Ovary (tissue), 3 donors: ENCODE results near the gene LRRC61.

Experiments used
- CTCF ChIP-seq, 3 donors: fragments of 450-650 bp in 2 of 3; fragments of 200-600 bp in 1 of 3; IDR thresholded peaks; one replicate each; pipeline versions ENCODE4 v1.5.1 to v1.8.0; 2016 to 2022; ENCODE audit warnings: antibody characterized with exemption in 3 of 3, mild to moderate bottlenecking in 1 of 3
- EP300 ChIP-seq: sonication (generic); formaldehyde crosslinking; IDR thresholded peaks from one replicate; pipeline ENCODE4 v1.6.1; 2017; ENCODE audit warnings: antibody characterized with exemption
- POLR2A ChIP-seq: fragments of 450-650 bp; IDR thresholded peaks from one replicate; pipeline ENCODE4 v1.6.1; 2017; ENCODE audit warnings: antibody characterized with exemption, mild to moderate bottlenecking, moderate library complexity
- donor health status: DM: no; HTN: no; CAD: no.

- TF ChIP-seq CTCF (IDR thresholded peaks at IDR 0.05) = no peak
- no peak for TF ChIP-seq POLR2A
- TF ChIP-seq EP300 = no peak
These were observed 48.2 kb downstream of the LRRC61 start for GRCh38 chr7:150371131-150371995.
